Medulla oblongata (tissue), 1 donor: ENCODE results near the gene PLAC1.

Source experiments
- DNase-seq: peaks from one replicate; pipeline ENCODE4 v3.0.0-alpha.2; 2015; ENCODE audit errors: extremely low spot score

PLAC1 gene

DNA sequence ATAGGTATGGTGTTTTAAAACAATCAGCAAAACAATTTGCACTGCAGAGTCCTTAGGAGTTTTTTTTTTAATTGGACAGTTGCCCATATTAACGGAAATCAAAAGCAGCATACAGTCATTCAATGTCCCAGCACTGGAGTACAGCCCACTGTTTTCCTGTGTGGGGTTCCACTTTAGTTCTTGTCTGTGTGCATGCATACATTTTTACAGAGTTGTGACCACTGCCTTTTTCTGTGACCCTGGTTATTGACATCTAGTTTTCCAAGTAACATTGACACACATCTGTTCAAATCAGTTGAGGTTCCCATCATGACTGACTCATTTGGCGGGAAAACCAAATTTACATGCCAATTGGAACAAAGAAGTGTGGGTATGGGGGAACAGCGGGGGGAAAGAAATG is 115.0 kb downstream of the PLAC1 start:
- no peak for DNase-seq

- DNase-seq, result no peak
These were observed 115.8 kb downstream of the PLAC1 start for GRCh38 chrX:134542485-134542884.

- DNase-seq, result no peak
These were observed 116.4 kb downstream of the PLAC1 start for GRCh38 chrX:134541906-134542305.

DNA sequence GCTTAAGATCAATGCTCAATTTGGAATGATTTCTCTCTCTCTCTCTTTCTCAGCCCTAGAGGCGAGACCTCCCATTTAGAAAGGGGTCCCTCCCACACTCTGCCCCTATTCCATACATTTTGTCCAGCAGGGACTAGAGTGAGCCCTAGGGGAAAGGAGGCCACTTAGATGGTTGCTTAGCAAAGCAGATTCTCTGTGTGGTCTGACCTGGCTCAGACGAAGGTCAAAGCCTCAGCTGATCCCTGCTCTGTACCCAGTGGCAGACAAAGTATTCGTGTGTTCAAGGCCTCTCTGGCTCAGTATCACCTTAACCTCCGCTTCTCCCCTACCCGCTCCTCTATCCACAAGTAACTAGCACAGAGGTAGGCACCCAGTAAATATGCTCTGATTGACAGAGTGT is 120.0 kb downstream of the PLAC1 start:
- DNase-seq, result no peak

DNA sequence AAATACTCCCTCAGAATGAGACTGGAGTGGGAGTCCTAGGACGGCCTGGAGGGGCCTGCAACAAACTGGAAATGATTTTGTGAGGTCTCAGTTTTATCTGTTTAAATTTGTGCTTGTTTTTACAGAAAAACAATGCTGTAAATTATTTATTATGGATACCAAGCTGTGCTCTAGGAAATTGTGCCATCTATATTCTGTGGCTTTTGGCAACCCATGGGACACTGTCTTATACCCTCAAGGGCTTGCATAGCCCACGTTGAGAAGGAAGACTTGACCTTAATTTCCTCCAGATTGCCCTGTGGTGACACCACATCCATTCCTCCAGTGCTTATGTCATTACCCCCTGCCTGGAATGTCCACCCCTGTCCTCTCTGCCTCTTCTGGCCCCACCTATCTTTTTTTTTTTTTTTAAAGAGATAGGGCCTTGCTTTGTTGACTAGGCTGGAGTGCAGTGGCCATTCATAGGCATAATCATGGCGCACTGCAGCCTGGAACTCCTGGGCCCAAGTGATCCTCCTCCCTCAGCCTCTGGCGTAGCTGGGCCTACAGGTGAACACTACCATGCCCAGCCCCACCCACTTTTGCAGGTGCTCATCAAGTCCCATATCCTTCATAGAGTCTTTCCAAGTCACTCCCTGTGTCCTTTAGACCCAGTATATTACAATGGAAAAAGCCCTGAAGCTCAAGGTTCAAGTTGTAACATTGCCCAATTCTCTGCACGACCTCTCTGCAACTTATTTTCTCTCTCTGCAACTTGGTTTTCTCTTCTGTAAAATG is 120.9 kb downstream of the PLAC1 start:
- no peak for DNase-seq

GRCh38 chrX:134533952-134534351 is 124.3 kb downstream of the PLAC1 start:
- DNase-seq, result no peak

GRCh38 chrX:134533352-134533751 is 124.9 kb downstream of the PLAC1 start:
- no peak for DNase-seq

GRCh38 chrX:134530845-134531244 is 127.4 kb downstream of the PLAC1 start:
- no peak for DNase-seq

DNA sequence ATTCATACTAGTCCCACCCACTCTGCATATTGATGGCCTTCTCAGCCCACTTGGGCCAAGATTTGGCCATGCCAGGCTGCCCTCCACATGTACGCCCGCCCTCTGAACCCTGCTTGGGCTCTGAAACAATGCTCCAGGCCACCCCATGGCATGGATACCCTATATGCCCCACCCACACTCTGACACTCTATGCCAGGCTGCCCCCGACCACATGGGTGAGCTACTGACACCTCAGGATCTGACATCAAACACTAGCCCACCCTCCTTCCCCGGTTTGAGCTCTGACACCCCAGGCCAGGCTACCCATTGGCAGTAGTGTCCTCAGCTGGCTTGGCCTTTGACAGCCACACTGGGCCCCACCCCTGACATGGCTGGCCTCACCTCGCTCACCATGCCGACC is 128.8 kb downstream of the PLAC1 start:
- DNase-seq, result no peak

DNA sequence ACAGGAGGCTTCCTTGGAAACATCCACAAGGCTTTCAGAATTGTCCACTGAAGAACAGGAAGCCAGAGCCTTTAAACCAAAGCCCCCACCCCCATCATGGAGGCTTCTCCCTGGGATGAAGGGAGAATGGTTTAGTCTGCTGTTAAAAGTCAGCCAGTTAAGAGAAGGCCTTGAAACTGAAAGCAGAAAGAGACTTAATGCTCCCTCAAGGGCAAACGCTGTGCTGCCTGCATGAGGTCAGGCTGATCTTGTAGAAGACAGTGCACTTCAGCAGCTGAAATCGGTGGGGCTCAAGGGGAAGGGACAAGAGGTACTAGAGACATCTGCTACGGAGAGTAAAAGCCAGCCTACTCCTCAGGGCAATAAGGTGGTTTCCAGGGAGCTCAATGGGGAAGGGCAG is 129.3 kb downstream of the PLAC1 start:
- DNase-seq, result no peak

DNA sequence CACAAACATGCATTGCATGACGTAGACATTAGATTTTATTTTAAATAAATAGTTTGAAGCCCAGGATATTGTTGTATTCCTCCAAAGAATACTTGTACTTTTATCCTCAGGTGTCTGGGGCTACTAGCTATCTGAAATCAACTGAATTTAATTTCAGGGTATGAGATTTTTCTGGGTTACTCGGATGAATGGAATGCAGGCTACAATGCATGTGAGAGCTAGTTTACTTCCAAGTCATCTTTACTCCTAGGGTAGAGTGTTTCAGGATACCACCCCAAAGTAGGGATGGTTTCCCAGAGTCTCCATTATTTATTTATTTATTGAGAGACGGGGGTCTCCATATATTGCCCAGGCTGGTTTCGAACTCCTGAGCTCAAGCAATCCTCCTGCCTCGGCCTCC is 131.9 kb downstream of the PLAC1 start:
- DNase-seq, result no peak

DNA sequence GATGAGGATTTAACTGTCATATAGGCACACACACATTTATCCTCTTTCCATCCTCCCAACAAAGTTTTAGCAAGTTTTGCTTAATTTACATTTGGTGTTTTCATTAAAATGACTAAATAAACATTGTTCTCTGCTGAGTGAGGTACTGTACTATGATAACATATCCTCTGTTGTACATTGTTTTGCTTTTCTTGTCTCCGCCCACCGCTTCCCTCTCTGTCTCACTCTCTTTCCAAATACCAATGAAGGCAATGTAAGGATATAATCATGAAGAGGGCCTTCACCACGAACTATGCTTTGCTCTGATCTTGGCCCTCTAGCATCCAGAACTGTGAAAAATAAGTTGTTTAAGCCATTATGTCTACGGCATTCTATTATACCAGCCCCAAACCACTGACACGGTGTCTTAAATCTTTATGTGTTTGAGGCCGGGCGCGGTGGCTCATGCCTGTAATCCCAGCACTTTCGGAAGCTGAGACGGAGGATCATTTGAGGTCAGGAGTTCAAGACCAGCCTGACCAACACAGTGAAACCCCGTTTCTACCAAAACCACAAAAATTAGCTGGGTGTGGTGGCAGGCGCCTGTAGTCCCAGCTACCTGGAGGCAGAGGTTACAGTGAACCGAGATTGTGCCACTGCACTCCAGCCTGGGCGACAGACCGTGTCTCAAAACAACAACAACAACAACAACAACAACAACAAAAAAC is 133.0 kb downstream of the PLAC1 start:
- DNase-seq, result no peak

GRCh38 chrX:134524181-134524580 is 134.1 kb downstream of the PLAC1 start:
- no peak for DNase-seq

DNA sequence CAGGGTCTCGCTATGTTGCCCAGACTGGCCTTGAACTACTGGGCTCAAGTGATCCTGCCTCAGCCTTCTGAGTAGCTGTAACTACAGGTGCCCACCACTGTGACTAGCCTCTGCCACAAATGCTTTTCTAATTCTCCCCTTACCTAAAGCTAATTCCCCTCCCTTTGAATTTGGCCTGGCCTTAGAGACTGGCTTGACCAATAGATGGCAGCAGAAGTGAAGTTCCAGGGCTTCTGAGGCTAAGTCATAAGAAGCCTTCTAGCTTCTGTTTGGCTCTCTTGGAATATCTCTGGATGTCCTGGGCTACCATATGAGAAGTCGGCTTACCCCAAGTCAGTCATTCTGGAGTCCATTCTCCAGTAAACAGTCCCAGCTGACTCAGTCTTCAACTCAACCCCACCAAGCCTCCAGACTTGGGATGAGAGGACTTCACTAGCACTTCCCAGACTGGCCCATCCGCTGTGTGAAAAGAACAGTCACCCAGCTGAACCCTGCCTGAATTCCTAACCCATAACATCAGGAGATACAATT is 137.3 kb downstream of the PLAC1 start:
- peak; percentile 41 for DNase-seq
